ENCODE results near the gene ALPL.
"Not testable (repeated sequence)": the region's sequence is repeated elsewhere in the genome, so short reads cannot be mapped to it uniquely, and the experiment has no call there.

ALPL gene

DNA sequence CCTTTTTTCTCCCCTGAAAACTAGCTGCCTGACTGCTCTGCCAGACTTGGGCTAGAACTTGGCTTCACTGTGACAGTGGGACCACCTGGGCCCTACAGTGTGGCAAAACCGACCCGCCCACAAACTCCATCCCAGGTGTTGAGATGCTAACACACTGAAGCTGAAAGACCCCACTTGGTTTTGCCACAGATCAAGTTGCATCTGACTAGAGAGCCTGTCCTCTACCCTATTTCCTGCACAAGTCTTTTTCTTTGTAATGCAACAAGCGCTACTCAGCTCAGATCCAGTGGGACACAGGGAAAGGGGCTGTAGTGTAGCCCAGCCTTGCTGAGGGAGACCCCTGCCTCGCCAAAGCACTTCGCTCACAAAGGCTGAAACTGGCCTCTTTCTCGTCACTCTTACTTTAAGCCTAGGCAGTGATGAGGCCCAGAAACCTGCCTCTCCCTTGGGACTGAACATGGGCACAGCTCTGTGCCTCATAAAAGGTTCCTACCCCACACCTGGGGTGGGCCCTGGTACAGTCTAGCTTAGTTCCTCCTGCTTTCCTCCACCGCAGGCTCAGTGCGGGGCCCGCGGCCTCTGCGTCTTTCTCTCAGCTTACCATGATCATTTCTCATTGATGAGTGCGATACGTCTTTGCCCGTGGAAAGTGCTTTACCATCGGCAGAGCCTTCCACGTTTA lies 9.7 kb downstream of the ALPL start:
- peak overlapping the region; percentile 57 for H3K4me3 Mint-ChIP-seq
- H3K27ac Mint-ChIP-seq = peak overlapping the region; percentile 87
- no peaks in the 10 kb centered on the region for H3K36me3 Mint-ChIP-seq
- peak; percentile 87 for ATAC-seq
- peaks cover 89% of the 10 kb centered on the region for H3K4me1 Mint-ChIP-seq
- H3K27me3 Mint-ChIP-seq = no peaks in the 10 kb centered on the region
- H3K9me3 Mint-ChIP-seq = no peaks in the 10 kb centered on the region

DNA sequence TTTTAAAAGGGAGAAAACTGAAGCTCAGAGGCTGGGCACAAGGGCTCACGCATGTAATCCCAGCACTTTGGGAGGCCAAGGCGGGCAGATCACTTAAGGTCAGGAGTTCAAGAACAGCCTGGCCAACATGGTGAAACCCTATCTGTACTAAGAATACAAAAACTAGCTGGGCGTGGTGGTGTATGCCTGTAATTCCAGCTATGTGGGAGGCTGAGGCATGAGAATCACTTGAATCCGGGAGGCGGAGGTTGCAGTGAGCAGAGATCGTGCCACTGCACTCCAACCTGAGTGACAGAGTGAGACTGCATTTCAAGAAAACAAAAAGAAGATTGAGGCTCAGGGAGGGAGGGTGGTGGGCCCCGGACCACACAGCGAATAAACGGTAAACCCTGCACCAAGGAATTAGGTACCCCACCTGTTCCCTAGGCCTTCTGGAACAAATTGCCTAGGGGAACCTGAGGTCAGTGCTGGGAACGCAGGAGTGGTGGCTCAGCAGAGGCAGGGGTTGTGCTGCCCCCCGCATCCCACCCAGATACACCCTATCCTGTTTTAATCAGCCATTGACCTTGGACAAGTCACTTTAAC lies 10.4 kb downstream of the ALPL start:
- Mint-ChIP-seq H3K4me1 (peaks cover 89% of the 10 kb centered on the region), H3K4me3 (peak overlapping the region; percentile 57), H3K27ac (peak overlapping the region; percentile 87)
- H3K36me3 Mint-ChIP-seq, H3K27me3 Mint-ChIP-seq, H3K9me3 Mint-ChIP-seq, ATAC-seq: not testable (repeated sequence)

DNA sequence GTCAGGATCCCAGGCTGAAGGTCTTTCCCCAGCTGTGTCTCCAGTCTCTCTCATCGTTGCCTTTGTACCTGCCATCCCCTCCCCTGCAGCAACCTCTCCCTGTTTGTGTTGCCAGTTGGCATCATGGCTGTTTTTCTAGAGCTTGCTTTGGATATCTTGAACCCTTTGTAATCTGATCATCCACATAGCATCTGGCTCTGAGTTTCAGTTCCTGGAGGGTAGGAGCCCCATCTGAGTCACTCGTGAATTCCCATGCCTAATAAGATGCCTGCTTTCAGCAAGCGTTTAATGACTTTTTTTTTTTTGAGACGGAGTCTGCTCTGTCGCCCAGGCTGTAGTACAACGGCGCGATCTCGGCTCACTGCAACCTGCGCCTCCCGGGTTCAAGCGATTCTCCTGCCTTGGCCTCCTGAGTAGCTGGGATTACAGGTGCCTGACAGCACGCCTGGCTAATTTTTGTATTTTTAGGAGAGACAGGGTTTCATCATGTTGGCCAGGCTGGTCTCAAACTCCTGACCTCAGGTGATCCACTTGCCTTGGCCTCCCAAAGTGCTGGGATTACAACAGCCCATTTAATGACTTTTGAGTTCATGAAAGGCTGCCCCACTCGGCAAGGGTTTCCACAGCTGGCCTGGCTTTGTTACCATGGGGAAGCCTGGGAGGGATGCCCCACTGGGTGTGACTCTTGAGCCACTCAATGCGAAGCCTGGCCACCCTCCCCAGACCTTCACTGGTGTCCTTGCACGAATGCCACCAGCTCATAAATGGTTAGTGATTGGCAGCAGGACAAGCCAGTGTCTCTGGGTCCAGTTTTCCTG lies 11.9 kb downstream of the ALPL start:
- Mint-ChIP-seq H3K27ac (peak overlapping the region; percentile 87), H3K4me1 (peaks cover 90% of the 10 kb centered on the region), H3K9me3 (no peaks in the 10 kb centered on the region), H3K27me3 (no peaks in the 10 kb centered on the region), H3K36me3 (no peaks in the 10 kb centered on the region), H3K4me3 (peak overlapping the region; percentile 26)
- peak; percentile 24 for ATAC-seq

DNA sequence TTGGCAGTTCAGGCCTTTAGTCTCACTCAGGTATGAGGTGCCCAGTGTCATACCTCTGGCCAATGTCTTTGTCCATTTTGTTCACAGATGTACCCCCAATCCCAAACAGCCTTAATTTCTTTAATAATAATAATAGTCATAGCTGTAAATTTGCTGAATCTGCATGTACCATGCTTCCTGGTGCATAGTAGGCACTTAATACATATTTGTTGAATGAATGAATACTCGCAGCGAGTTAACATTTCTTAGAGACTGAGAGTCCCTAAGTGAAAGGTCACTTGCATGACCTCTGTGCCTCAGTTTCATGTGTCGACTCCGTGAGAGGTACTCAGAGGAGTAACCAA lies 12.5 kb downstream of the ALPL start:
- no peaks in the 10 kb centered on the region for H3K27me3 Mint-ChIP-seq
- H3K4me1 Mint-ChIP-seq = peaks cover 89% of the 10 kb centered on the region
- no peak for ATAC-seq
- H3K9me3 Mint-ChIP-seq = no peaks in the 10 kb centered on the region
- no peak overlapping the region for H3K27ac Mint-ChIP-seq
- H3K36me3 Mint-ChIP-seq = no peaks in the 10 kb centered on the region
- no peak overlapping the region for H3K4me3 Mint-ChIP-seq

DNA sequence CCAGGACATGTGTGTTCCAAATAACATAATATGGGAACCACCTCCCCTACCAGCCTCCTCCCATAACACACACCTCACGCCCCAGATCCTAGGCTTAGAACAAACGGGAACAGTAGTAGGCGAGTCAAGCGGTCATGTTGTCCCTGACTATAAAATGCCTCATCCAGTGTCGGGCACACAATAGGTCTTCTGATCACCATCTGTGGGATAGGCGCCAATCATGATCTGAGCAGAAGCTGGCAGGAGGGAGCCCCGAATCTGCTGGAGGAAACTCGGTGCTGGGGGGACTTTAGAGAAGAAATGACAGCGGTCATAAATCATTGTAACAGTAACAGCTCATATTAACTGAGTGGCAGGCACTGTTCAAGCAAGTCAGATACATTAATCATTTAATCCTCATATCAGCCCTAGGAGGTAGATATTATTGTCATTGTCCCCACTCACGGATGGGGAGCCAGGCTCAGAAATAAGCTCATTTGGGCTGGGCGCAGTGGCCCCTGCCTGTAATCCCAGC lies 13.4 kb downstream of the ALPL start:
- H3K36me3 Mint-ChIP-seq = no peaks in the 10 kb centered on the region
- peaks cover 85% of the 10 kb centered on the region for H3K4me1 Mint-ChIP-seq
- H3K27ac Mint-ChIP-seq = peak overlapping the region; percentile 67
- no peaks in the 10 kb centered on the region for H3K9me3 Mint-ChIP-seq
- H3K4me3 Mint-ChIP-seq = no peak overlapping the region
- ATAC-seq = no peak
- no peaks in the 10 kb centered on the region for H3K27me3 Mint-ChIP-seq

DNA sequence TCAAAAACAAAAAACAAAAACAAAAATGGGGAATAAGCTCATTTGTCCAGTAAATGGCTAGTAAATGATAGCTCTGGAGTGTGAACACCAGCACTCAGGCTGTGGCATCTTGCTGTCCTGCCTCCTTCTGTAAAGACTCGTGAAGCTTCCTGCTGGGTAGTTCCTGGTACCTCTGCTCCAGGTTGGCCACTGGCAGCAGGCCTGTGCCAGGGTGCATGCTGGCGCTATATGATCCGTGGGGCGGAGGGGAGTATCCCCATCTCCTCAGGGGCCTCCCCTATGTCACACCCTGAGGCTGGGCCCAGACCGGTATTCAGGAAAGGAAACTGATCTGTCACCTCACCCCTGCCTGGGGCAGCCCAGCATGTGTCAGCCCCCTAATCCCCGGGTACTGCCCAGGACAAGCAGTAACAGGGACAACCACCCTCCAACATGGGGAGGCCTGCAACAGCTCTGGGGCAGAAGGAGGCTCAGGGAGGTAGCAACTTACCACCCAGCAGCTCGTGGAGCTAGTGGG lies 14.1 kb downstream of the ALPL start:
- H3K27ac Mint-ChIP-seq = peak overlapping the region; percentile 67
- H3K36me3 Mint-ChIP-seq = no peaks in the 10 kb centered on the region
- peak; percentile 40 for ATAC-seq
- H3K27me3 Mint-ChIP-seq = no peaks in the 10 kb centered on the region
- no peak overlapping the region for H3K4me3 Mint-ChIP-seq
- peaks cover 77% of the 10 kb centered on the region for H3K4me1 Mint-ChIP-seq
- no peaks in the 10 kb centered on the region for H3K9me3 Mint-ChIP-seq

DNA sequence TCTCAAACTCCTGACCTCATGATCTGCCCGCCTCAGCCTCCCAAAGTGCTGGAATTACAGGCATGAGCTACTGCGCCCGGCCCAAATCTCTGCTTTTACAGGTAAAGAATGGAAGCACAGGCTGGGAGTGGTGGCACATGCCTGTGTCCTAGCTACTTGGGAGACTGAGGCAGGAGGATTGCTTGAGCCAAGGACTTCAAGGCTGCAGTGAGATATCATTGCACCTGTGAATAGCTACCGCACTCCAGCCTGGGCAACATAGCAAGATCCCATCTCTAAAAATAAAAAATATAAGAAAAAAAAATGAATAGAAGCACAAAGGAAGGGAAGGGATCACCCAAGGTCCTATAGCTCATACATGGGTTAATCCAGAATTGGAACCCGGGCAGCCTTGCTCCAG lies 15.0 kb downstream of the ALPL start:
- no peak overlapping the region for H3K4me3 Mint-ChIP-seq
- no peak for ATAC-seq
- no peaks in the 10 kb centered on the region for H3K27me3 Mint-ChIP-seq
- H3K36me3 Mint-ChIP-seq = no peaks in the 10 kb centered on the region
- H3K9me3 Mint-ChIP-seq = no peaks in the 10 kb centered on the region
- H3K27ac Mint-ChIP-seq = peak overlapping the region; percentile 67
- peaks cover 68% of the 10 kb centered on the region for H3K4me1 Mint-ChIP-seq

DNA sequence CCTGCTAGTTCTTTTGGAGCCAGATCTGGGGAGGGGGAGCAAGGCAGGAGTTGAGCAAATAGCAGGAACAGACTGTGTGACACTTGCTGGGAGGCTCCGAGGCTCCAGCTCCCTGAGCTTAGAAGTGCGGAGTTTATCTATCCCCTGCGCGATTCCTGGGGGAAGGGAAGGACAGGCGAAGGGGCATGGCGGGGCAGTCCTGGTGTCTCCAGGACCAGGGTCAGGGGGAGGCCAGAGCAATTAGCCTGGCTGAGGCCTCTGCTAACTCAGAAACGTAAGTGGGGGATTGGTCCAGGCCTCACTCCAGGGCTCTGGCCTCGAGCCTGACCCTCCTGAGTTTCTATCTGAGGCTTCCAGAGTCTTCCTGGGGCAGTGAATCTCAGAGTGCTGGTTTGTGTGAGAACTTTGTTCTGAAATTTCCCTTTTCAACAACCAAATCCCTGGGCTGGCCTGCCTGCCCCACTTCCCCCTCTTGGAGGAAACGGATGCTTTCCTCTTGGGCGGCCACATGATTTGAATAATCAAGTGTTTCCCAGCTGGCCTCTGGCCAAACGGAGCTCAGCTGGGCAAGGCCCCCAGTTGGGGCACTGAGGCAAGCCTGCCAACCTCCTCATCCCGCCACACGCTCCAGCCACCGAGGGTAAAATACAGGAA lies 15.6 kb downstream of the ALPL start:
- Mint-ChIP-seq H3K36me3 (no peaks in the 10 kb centered on the region), H3K27ac (peak overlapping the region; percentile 67), H3K4me1 (peaks cover 62% of the 10 kb centered on the region), H3K9me3 (no peaks in the 10 kb centered on the region), H3K27me3 (no peaks in the 10 kb centered on the region), H3K4me3 (no peak overlapping the region)
- no peak for ATAC-seq

DNA sequence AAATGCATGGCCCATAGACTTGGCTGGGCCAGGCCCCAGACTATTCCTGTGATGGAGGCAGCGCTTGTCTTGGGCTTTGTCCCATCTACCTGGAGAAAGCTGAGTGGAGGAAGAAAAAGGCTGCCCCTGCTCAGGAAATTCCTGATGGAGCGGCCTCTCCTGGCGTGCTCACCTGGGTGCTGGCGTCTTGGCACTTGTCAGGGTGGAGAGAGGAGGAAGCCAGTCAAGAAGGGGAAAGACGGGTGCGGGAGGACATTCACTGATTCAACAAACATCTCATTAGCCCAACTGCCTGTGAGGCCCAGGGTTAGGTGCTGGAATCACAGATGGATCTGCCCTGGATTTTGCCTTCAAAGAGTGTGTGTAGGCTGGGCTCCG lies 16.1 kb downstream of the ALPL start:
- ATAC-seq = no peak
- no peaks in the 10 kb centered on the region for H3K36me3 Mint-ChIP-seq
- H3K27ac Mint-ChIP-seq = peak overlapping the region; percentile 67
- no peak overlapping the region for H3K4me3 Mint-ChIP-seq
- peaks cover 57% of the 10 kb centered on the region for H3K4me1 Mint-ChIP-seq
- H3K9me3 Mint-ChIP-seq = no peaks in the 10 kb centered on the region
- H3K27me3 Mint-ChIP-seq = no peaks in the 10 kb centered on the region

DNA sequence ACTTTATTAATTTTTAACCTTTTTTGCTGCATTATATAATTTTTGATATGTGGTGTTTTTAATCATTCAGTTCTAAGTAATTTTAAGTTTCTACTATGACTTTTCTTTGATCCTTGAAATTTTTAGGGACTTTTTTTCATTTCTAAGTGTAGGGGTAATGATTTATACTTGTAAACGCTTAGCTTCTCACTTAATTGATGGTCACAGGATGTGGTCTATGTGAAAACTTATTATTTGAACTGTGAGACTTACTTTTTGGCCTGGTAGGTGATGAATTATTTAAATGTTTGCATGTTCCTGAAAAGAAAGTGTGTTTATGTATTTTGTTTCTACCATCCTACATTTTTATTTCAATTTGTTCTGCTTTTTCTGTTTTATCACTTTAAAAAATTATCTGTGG lies 17.2 kb downstream of the ALPL start:
- H3K27me3 Mint-ChIP-seq = no peaks in the 10 kb centered on the region
- peak overlapping the region; percentile 40 for H3K27ac Mint-ChIP-seq
- ATAC-seq = no peak
- no peaks in the 10 kb centered on the region for H3K36me3 Mint-ChIP-seq
- peaks cover 48% of the 10 kb centered on the region for H3K4me1 Mint-ChIP-seq
- H3K9me3 Mint-ChIP-seq = no peaks in the 10 kb centered on the region
- no peak overlapping the region for H3K4me3 Mint-ChIP-seq

DNA sequence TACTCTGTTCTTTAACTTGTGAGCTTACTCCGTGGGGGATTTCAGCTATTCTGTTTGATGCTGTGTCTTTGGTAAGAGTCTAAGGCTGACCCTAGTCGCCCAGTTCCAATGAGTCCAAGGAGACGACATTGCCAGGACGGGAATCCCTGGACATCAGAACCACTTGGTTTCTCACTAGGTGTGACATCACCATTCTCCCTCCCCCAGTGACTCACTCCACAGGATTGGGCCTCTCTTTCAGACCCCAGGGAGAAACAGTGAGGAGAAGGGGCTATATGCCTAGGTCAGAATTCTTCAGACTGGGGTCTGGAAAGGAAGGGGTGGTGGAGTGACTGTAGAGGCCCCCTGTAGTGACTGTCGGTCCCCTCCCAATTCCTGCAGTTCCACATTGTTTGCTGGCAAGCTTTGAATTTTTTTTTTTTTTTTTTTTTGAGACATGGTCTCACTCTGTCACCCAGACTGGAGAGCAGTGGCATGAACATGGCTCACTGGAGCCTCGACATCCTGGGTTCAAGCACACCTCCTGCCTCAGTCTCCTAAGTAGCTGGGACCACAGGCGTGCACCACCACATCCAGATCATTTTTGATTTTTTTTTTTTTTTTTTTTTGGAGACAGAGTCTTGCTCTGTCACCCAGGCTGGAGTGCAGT lies 21.3 kb downstream of the ALPL start:
- H3K27ac Mint-ChIP-seq = no peak overlapping the region
- H3K27me3 Mint-ChIP-seq = no peaks in the 10 kb centered on the region
- ATAC-seq = no peak
- peaks cover 20% of the 10 kb centered on the region for H3K4me1 Mint-ChIP-seq
- no peak overlapping the region for H3K4me3 Mint-ChIP-seq
- no peaks in the 10 kb centered on the region for H3K36me3 Mint-ChIP-seq
- H3K9me3 Mint-ChIP-seq = no peaks in the 10 kb centered on the region

DNA sequence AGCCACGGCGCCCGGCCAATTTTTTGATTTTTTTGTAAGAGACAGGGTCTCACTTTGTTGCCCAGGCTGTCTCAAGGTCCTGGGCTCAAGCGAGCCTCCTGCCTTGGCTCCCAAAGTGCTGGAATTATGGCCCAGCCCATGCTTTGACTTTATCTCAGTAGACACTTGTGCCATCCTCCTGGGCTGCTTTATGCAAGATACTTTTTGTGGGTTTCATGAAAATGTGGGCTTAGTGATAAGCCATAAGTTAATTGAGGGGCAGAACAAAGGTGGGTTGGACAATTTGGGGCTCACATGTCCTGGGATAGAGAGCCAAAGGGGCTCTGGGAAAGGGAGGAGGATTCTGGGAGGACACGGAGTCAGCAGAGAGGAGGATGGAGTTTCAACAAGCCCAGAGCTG lies 22.0 kb downstream of the ALPL start:
- Mint-ChIP-seq H3K4me1 (peaks cover 16% of the 10 kb centered on the region), H3K27ac (no peak overlapping the region), H3K9me3 (no peaks in the 10 kb centered on the region), H3K27me3 (no peaks in the 10 kb centered on the region), H3K36me3 (no peaks in the 10 kb centered on the region), H3K4me3 (no peak overlapping the region)
- no peak for ATAC-seq

DNA sequence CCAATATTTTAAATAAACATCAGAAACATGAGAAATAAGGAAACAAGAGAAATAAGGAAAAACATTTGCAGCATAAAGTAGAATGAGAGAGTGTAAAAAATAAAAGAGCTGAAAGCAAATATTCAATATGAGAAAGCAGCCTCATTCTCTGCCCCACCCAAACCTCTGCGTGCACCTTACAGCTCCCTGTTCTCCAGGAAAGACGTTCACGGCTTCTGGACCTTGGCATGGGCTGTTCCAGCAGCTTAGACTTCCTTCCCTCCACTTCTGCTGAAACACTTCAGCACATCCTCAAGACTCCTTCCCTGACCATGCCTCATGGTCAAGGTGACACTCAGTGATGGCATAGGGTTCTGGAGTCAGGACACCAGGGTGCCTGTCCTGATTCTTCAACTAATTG lies 23.3 kb downstream of the ALPL start:
- no peak overlapping the region for H3K27ac Mint-ChIP-seq

DNA sequence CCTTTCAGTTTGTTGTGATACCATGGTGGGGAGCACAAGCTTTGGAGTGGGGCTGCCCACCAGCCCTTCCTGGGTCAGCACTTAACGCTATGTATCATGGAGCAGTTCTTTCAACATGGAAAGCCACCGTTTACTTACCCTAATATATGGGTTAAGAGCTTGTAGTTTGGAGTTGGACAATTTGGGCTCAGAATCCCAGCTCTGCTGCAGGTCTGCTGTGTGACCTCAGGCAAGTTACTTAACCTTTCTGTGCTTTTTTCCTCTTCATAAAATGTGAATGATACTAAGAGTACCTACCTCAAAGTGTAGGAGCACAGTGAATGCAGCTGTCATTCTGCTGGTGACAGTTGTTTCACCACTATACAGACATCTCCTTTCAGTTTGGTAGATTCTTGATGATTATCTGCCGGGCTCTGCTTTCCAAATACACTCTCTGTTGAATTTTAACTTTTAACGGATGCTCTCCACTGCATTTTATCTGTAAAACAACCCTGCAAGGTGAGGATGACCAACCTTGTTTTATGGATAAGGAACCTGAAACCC lies 23.8 kb downstream of the ALPL start:
- H3K9me3 Mint-ChIP-seq = no peaks in the 10 kb centered on the region
- H3K4me3 Mint-ChIP-seq = no peak overlapping the region
- no peak overlapping the region for H3K27ac Mint-ChIP-seq
- no peaks in the 10 kb centered on the region for H3K36me3 Mint-ChIP-seq
- ATAC-seq = no peak
- peaks cover 8% of the 10 kb centered on the region for H3K4me1 Mint-ChIP-seq
- no peaks in the 10 kb centered on the region for H3K27me3 Mint-ChIP-seq

More for the DNA sequence above, 23.3 kb downstream of the ALPL start:
- Mint-ChIP-seq H3K27me3 (no peaks in the 10 kb centered on the region), H3K36me3 (no peaks in the 10 kb centered on the region), H3K4me1 (peaks cover 8% of the 10 kb centered on the region), H3K9me3 (no peaks in the 10 kb centered on the region), H3K4me3 (no peak overlapping the region)
- ATAC-seq = no peak

Data from stimulated activated memory B cell treated with anti-CD40 and anti-IgM and Interleukin-4, amounts not matched to agents 10 μg/mL and 1 μg/mL and 100 μg/mL, for 72 hours (primary cell).